HAP-1 (cell line): Measurements from ENCODE around the gene TBC1D5.
"Not testable (repeated sequence)": the region's sequence is repeated elsewhere in the genome, so short reads cannot be mapped to it uniquely, and the experiment has no call there.

Experiments
- DNase-seq, 2 experiments: peaks; one replicate each; pipeline ENCODE4 v3.0.0-alpha.2; 2016 to 2020; ENCODE audit warnings: low spot score in 2 of 2
- H3K27me3 ChIP-seq: fragments of 250-450 bp; sonication (Bioruptor Pico); 2 replicates; pipeline ENCODE4 v1.5.1; 2020; ENCODE audit warnings: low read depth, mild to moderate bottlenecking, moderate library complexity
- H3K36me3 ChIP-seq: fragments of 250-450 bp; sonication (Bioruptor Pico); replicated peaks from 2 replicates; pipeline ENCODE4 v1.5.1; 2020; ENCODE audit warnings: mild to moderate bottlenecking
- H3K4me1 ChIP-seq: fragments of 250-450 bp; sonication (Bioruptor Pico); 2 replicates; pipeline ENCODE4 v1.5.1; 2020; ENCODE audit warnings: mild to moderate bottlenecking
- H3K4me3 ChIP-seq: fragments of 250-450 bp; sonication (Bioruptor Pico); 2 replicates; pipeline ENCODE4 v1.5.1; 2020; ENCODE audit warnings: mild to moderate bottlenecking, moderate library complexity
- H3K9me3 ChIP-seq: fragments of 250-450 bp; sonication (Bioruptor Pico); 2 replicates; pipeline ENCODE4 v1.5.1; 2020; ENCODE audit warnings: mild to moderate bottlenecking, moderate library complexity
- in situ Hi-C: fragments of 300-500 bp; cut with MboI; formaldehyde crosslinking; loops from 3 replicates; pipeline ENCODE4 v1.14.3; 2020; ENCODE audit warnings: low sequenced_read_pairs, inconsistent platforms, mixed read lengths

Gene TBC1D5

GRCh38 chr3:17140670-17141505 is 601.5 kb downstream of the TBC1D5 start:
- Histone ChIP-seq H3K9me3 (no peaks in the 10 kb centered on the region), H3K27me3 (no peaks in the 10 kb centered on the region), H3K4me1 (no peaks in the 10 kb centered on the region), H3K36me3 (no peaks in the 10 kb centered on the region), H3K4me3 (no peak overlapping the region)
- in situ Hi-C loops: no loop called here
- no peak for DNase-seq

GRCh38 chr3:17138246-17139039 is 604.0 kb downstream of the TBC1D5 start:
- no peak for DNase-seq
- no peaks in the 10 kb centered on the region for H3K27me3 ChIP-seq
- H3K9me3 ChIP-seq: peaks cover 4% of the 10 kb centered on the region; the same call in 1 of the 2 replicates
- H3K4me3 ChIP-seq: no peak overlapping the region
- H3K36me3 ChIP-seq: no peaks in the 10 kb centered on the region
- H3K4me1 ChIP-seq: no peaks in the 10 kb centered on the region
- in situ Hi-C loops: no loop called here

GRCh38 chr3:17137321-17137826 is 605.1 kb downstream of the TBC1D5 start:
- Histone ChIP-seq H3K4me3 (no peak overlapping the region), H3K4me1 (no peaks in the 10 kb centered on the region), H3K9me3 (peaks cover 4% of the 10 kb centered on the region; the same call in 1 of the 2 replicates), H3K36me3 (no peaks in the 10 kb centered on the region), H3K27me3 (no peaks in the 10 kb centered on the region)
- no peak for DNase-seq
- in situ Hi-C loops: no loop called here

- H3K4me3 ChIP-seq: no peak overlapping the region
- no peaks in the 10 kb centered on the region for H3K36me3 ChIP-seq
- DNase-seq: no peak
- peaks cover 4% of the 10 kb centered on the region; the same call in 1 of the 2 replicates for H3K9me3 ChIP-seq
- H3K4me1 ChIP-seq: no peaks in the 10 kb centered on the region
- in situ Hi-C loops: no loop called here
- no peaks in the 10 kb centered on the region for H3K27me3 ChIP-seq
Measured at GRCh38 chr3:17136136-17136721, 606.2 kb downstream of the TBC1D5 start.

- Histone ChIP-seq H3K27me3 (no peaks in the 10 kb centered on the region), H3K4me3 (no peak overlapping the region), H3K9me3 (peaks cover 4% of the 10 kb centered on the region; the same call in 1 of the 2 replicates), H3K4me1 (no peaks in the 10 kb centered on the region), H3K36me3 (no peaks in the 10 kb centered on the region)
- in situ Hi-C loops: no loop called here
- DNase-seq: no peak
Measured at GRCh38 chr3:17135696-17136095, 606.7 kb downstream of the TBC1D5 start.

GRCh38 chr3:17133632-17134545 is 608.5 kb downstream of the TBC1D5 start:
- Histone ChIP-seq H3K4me1 (no peaks in the 10 kb centered on the region), H3K4me3 (no peak overlapping the region), H3K36me3 (no peaks in the 10 kb centered on the region), H3K9me3 (peaks cover 4% of the 10 kb centered on the region), H3K27me3 (no peaks in the 10 kb centered on the region)
- in situ Hi-C loops: no loop called here
- DNase-seq: no peak

- in situ Hi-C loops: no loop called here
- Histone ChIP-seq H3K27me3 (no peaks in the 10 kb centered on the region), H3K4me1 (no peaks in the 10 kb centered on the region), H3K4me3 (no peak overlapping the region), H3K9me3 (peaks cover 8% of the 10 kb centered on the region), H3K36me3 (no peaks in the 10 kb centered on the region)
- no peak for DNase-seq
Measured at GRCh38 chr3:17132286-17133115, 609.9 kb downstream of the TBC1D5 start.

GRCh38 chr3:17130956-17131355 is 611.5 kb downstream of the TBC1D5 start:
- Histone ChIP-seq H3K4me1 (no peaks in the 10 kb centered on the region), H3K27me3 (no peaks in the 10 kb centered on the region), H3K9me3 (peaks cover 9% of the 10 kb centered on the region), H3K36me3 (no peaks in the 10 kb centered on the region), H3K4me3 (no peak overlapping the region)
- in situ Hi-C loops: no loop called here
- no peak for DNase-seq

- in situ Hi-C loops: no loop called here
- H3K4me1 ChIP-seq: no peaks in the 10 kb centered on the region
Measured at GRCh38 chr3:17129556-17129955, 612.9 kb downstream of the TBC1D5 start.

GRCh38 chr3:17128671-17129070 is 613.8 kb downstream of the TBC1D5 start:
- H3K36me3 ChIP-seq, H3K27me3 ChIP-seq, H3K4me3 ChIP-seq, in situ Hi-C loops, H3K9me3 ChIP-seq, H3K4me1 ChIP-seq, DNase-seq: not testable (repeated sequence)

More at GRCh38 chr3:17129556-17129955, 612.9 kb downstream of the TBC1D5 start:
- H3K27me3 ChIP-seq: no peaks in the 10 kb centered on the region
- DNase-seq: no peak
- no peaks in the 10 kb centered on the region for H3K36me3 ChIP-seq
- H3K4me3 ChIP-seq: no peak overlapping the region
- H3K9me3 ChIP-seq: peaks cover 5% of the 10 kb centered on the region

GRCh38 chr3:17125738-17126442 is 616.5 kb downstream of the TBC1D5 start:
- Histone ChIP-seq H3K9me3 (peaks cover 7% of the 10 kb centered on the region), H3K4me1 (no peaks in the 10 kb centered on the region), H3K27me3 (no peaks in the 10 kb centered on the region), H3K36me3 (no peaks in the 10 kb centered on the region), H3K4me3 (no peak overlapping the region)
- no peak for DNase-seq
- in situ Hi-C loops: no loop called here

GRCh38 chr3:17122758-17123157 is 619.7 kb downstream of the TBC1D5 start:
- Histone ChIP-seq H3K36me3 (no peaks in the 10 kb centered on the region), H3K4me1 (no peaks in the 10 kb centered on the region), H3K27me3 (no peaks in the 10 kb centered on the region), H3K4me3 (no peak overlapping the region), H3K9me3 (peaks cover 6% of the 10 kb centered on the region; the same call in 1 of the 2 replicates)
- in situ Hi-C loops: no loop called here
- no peak for DNase-seq
